A375 (cell line): ENCODE data around the gene MAST1. TPM values are rescaled to one million over a fixed set of nuclear protein-coding genes. Genes with fewer than 3 reads are reported as not detected.

ENCODE experiments used
- small RNA-seq: library from RNA; depleted of rRNA; stranded (forward); fragments of <200 nt; gene quantifications from one replicate; pipeline ENCODE3, GENCODE V24; 2014
- total RNA-seq: library from RNA; depleted of rRNA; stranded (reverse); fragments of >200 nt; shearing (Covaris generic); gene quantifications from 2 replicates; pipeline ENCODE4 v1.2.3, GENCODE V29; 2014; rRNA removed

MAST1 gene
- 0.45 and 2.2 TPM in 2 replicates for total RNA-seq

GRCh38 chr19:12838182-12838885 is at the start of gene MAST1:
Gene MAST1 (plus strand): TSS chr19:12838515. CDS start chr19:12838573, 58 bp downstream.

DNA sequence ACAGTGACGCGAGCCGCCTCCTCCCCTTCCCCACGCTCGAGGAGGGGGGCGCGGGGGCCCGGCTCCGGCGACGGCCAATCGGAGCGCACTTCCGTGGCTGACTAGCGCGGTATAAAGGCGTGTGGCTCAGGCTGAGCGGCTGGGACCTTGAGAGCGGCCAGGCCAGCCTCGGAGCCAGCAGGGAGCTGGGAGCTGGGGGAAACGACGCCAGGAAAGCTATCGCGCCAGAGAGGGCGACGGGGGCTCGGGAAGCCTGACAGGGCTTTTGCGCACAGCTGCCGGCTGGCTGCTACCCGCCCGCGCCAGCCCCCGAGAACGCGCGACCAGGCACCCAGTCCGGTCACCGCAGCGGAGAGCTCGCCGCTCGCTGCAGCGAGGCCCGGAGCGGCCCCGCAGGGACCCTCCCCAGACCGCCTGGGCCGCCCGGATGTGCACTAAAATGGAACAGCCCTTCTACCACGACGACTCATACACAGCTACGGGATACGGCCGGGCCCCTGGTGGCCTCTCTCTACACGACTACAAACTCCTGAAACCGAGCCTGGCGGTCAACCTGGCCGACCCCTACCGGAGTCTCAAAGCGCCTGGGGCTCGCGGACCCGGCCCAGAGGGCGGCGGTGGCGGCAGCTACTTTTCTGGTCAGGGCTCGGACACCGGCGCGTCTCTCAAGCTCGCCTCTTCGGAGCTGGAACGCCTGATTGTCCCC is 46.8 kb upstream of the MAST1 start, which contains the start of gene JUNB:
TSS of gene JUNB (plus strand) at position 142 of the 706 bp plus-strand sequence. CDS start at position 428, 286 bp downstream.

DNA sequence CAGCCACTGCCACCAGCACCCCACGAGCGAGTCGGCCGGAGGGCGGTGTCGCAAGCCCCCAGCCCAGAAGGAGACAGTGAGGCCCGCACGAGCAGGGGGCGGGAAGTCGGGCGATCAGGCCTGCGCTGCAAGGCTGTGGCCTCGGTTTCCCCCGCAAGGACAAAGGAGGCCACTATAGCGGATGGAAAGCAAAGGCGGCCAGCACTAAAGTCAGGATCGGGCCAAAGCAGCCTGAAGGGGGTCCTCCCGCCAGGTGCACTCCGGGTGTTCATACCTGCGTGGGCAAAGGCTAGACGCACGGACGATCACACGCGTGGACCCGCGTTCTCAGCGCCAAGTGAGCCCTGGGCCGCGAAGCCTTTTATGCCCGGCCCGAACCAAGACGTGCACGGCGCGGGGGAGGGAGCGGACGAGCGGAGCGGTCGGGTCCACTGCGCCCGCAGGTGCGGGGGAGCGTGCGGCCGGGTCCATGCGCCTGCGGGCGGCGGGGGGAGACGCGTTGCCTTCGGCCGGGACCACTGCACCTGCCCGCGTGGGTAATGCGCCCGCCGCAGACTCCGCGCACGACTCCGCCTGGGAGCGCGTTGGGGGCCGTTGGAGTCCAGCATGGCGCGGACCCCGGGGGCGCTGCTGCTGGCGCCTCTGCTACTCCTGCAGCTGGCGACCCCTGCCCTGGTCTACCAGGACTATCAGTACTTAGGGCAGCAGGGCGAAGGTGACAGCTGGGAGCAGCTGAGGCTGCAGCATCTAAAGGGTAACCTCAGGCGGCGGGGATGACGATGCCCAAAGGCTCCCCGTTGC is 36.6 kb upstream of the MAST1 start, which contains the start of the genes PRDX2 and THSD8:
TSS of gene PRDX2 (minus strand) at position 335 of the 801 bp plus-strand sequence. CDS start 539 bp downstream, outside the sequence.
TSS of gene THSD8 (plus strand) at position 604 of the 801 bp plus-strand sequence. CDS start at position 607, 3 bp downstream.

DNA sequence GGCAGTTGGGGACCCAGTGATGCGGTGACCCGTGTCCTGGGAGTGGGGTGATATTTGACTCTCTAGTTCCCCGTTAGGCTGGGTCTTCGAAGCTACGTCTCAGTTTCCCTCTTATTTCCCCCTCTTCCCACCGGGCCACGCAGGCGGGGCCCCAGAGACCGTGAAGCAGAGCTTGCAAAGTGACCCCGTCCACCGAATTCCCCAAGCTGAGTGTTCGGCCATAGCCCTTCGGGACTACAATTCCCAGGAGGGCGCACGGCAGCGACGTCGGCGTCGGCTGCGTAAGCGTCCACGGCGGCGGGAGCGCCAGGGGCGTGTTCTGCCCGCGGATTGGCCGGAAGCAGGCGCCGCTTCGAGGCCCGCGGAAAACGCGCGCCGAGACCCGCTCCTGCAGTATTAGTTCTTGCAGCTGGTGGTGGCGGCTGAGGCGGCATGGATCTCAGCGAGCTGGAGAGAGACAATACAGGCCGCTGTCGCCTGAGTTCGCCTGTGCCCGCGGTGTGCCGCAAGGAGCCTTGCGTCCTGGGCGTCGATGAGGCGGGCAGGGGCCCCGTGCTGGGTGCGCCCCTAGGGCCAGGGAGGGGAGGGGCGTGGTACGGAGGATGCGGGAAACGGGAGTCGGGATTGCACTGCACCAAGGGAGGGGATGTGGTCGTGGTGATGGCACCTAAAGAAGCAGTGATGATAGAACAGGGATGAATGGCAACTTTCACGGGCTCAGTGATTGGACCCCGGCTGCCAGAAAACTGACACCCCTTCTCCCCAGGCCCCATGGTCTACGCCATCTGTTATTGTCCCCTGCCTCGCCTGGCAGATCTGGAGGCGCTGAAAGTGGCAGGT is 31.9 kb upstream of the MAST1 start, which contains the start of gene RNASEH2A:
TSS of gene RNASEH2A (plus strand) at position 343 of the 840 bp plus-strand sequence. CDS start at position 433, 90 bp downstream.

DNA sequence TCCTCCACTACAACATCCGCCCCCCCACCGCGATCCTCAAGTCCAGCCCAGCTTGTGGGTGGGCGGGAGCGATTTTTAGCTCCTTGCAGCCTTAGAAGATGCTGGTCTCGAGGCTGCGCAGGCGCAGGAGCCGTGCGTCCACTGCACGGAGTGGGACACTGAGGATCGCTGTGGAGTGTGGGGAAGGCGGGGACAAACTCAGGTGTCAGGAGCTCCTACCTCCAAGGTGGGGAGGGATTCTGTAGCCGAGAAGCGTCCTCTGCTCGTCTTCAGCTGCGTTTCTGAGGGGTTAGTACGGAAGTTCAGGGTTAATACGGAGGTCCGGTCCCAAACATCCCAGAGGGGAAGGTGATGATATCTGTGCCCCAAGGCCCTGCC is 3.8 kb upstream of the MAST1 start, which contains the start of gene RTBDN:
TSS of gene RTBDN (minus strand) at position 14 of the 378 bp plus-strand sequence. CDS start 4,600 bp downstream, outside the sequence.

DNA sequence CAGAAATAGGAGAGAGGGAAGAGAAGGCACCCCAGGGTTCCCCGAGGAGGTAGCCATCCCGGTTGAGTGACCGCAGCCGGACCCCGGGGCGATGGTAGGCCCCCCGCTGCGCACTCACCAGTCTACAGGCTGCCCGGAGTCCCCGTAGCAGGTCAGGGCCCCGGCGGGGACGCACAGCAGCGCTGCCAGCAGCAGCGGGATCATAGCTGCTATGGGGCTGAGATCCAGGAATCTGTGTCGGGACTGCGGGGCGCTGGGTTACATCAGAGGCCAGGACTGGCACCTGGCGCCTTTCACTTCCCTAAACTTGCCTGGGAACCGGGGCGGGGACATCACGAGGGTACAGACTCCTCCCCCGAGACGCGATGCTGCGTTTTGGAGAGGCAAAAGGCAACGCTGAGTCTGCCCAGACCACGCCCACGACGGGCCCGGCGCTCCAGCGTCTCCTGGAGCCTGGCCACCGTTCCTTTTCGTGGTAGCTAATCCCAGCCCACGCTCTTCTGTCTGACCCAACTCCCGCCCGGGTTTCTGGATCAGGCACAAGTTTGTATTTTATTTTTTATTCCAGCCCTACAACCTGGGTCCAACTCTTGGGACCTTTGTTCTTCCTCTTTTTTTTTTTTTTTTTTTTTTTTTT is 43.0 kb downstream of the MAST1 start, which contains the start of gene DNASE2:
TSS of gene DNASE2 (minus strand) at position 278 of the 637 bp plus-strand sequence. CDS start at position 204, 74 bp downstream.

DNA sequence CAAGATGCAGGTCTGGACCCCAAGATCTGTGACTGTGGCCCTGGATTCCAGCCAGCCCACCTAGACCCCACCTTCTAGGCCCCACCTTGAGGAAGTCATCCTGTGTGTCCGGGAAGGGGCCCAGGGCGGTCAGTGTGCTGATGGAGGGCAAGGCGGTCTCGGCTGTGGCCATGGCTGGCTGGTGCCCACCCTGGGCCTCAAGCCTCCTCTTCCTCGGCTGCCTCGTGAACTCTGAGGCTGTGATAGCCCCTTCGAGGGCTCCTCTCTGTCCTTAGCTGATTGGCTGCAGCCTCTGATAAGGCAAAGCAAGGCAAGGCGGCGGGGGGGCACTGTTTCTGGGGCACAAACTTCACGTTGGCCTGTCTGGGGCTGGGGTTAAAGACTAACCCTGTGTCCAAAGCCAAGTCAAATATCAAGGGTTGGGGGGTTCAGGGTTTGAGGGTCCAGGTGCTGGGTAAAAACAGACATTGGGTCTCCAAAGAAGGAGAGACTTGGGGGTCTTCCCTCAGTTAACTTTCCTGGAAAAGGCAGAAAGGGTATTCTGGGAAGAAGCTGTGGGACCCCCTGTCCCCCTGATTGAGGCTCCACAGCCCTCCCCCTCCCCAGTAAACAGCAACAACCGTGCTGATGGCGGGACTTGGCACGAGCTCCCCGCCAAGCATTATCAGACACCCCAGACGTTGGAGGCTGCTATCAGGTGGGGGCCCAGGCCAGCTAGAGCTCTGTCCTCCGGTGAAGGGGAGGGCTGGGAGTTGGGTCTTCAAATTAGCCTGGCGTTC is 48.8 kb downstream of the MAST1 start, which contains the start of gene KLF1:
TSS of gene KLF1 (minus strand) at position 233 of the 779 bp plus-strand sequence. CDS start at position 172, 61 bp downstream.

GRCh38 chr19:12890787-12891552 is 52.7 kb downstream of the MAST1 start, which contains the start of gene GCDH:
Gene GCDH (plus strand): TSS chr19:12891160. CDS start chr19:12891305, 145 bp downstream.

Small RNA genes lying within 50 kb of the gene (small RNA-seq; reads per million reads assigned to genes)
- gene MIR5695 (not detected), gene MIR6794 (not detected)

Other genes starting within 250 kb of the MAST1 start
- gene ZNF490, start 227.7 kb upstream of the MAST1 start, total RNA-seq: 8.4 and 12.2 TPM in 2 replicates
- 12.5 and 16.3 TPM in 2 replicates for gene ZNF791, start 227.6 kb upstream of the MAST1 start, total RNA-seq
- gene MAN2B1, start 171.8 kb upstream of the MAST1 start, total RNA-seq: 50.7 and 54.4 TPM in 2 replicates
- gene WDR83, start 171.7 kb upstream of the MAST1 start, total RNA-seq: 52.2 and 53.5 TPM in 2 replicates
- 193 and 202 TPM in 2 replicates for gene DHPS, start 156.6 kb upstream of the MAST1 start, total RNA-seq
- gene GNG14, start 150.5 kb upstream of the MAST1 start, total RNA-seq: 2.1 TPM in 1 of 2 replicates, not detected in the other
- gene FBXW9, start 141.9 kb upstream of the MAST1 start, total RNA-seq: 34.6 and 41.0 TPM in 2 replicates
- gene TNPO2, start 114.6 kb upstream of the MAST1 start, total RNA-seq: 39.9 and 41.8 TPM in 2 replicates
- 639 and 708 TPM in 2 replicates for gene TRIR, start 103.8 kb upstream of the MAST1 start, total RNA-seq
- 128 and 132 TPM in 2 replicates for gene GET3, start 101.0 kb upstream of the MAST1 start, total RNA-seq
- gene BEST2, start 86.7 kb upstream of the MAST1 start, total RNA-seq: not detected in 2 replicates
- 21.1 and 25.3 TPM in 2 replicates for gene HOOK2, start 63.0 kb upstream of the MAST1 start, total RNA-seq
- 171 and 236 TPM in 2 replicates for gene JUNB, start 47.0 kb upstream of the MAST1 start, total RNA-seq
- gene PRDX2, start 36.7 kb upstream of the MAST1 start, total RNA-seq: 319 and 370 TPM in 2 replicates
- gene THSD8, start 36.4 kb upstream of the MAST1 start, total RNA-seq: not detected in 2 replicates
- gene RNASEH2A, start 31.9 kb upstream of the MAST1 start, total RNA-seq: 96.4 and 96.8 TPM in 2 replicates
- gene RTBDN, start 3.9 kb upstream of the MAST1 start, total RNA-seq: not detected in 2 replicates
- gene DNASE2, start 42.9 kb downstream of the MAST1 start, total RNA-seq: 47.9 and 68.7 TPM in 2 replicates
- gene KLF1, start 48.7 kb downstream of the MAST1 start, total RNA-seq: not detected in 2 replicates
- gene GCDH, start 52.6 kb downstream of the MAST1 start, total RNA-seq: 39.7 and 47.5 TPM in 2 replicates
- 2.4 and 3.1 TPM in 2 replicates for gene SYCE2, start 80.8 kb downstream of the MAST1 start, total RNA-seq
- gene FARSA, start 95.2 kb downstream of the MAST1 start, total RNA-seq: 283 and 317 TPM in 2 replicates
- gene CALR, start 100.1 kb downstream of the MAST1 start, total RNA-seq: 882 and 923 TPM in 2 replicates
- gene RAD23A, start 107.3 kb downstream of the MAST1 start, total RNA-seq: 342 and 376 TPM in 2 replicates
- gene GADD45GIP1, start 118.7 kb downstream of the MAST1 start, total RNA-seq: 148 and 190 TPM in 2 replicates
- 0.38 TPM in 1 of 2 replicates, not detected in the other for gene DAND5, start 131.1 kb downstream of the MAST1 start, total RNA-seq
- 22.5 and 28.1 TPM in 2 replicates for gene NFIX, start 157.0 kb downstream of the MAST1 start, total RNA-seq